ENCODE data around the gene IQCK.

- TF ChIP-seq, protein P1, sequence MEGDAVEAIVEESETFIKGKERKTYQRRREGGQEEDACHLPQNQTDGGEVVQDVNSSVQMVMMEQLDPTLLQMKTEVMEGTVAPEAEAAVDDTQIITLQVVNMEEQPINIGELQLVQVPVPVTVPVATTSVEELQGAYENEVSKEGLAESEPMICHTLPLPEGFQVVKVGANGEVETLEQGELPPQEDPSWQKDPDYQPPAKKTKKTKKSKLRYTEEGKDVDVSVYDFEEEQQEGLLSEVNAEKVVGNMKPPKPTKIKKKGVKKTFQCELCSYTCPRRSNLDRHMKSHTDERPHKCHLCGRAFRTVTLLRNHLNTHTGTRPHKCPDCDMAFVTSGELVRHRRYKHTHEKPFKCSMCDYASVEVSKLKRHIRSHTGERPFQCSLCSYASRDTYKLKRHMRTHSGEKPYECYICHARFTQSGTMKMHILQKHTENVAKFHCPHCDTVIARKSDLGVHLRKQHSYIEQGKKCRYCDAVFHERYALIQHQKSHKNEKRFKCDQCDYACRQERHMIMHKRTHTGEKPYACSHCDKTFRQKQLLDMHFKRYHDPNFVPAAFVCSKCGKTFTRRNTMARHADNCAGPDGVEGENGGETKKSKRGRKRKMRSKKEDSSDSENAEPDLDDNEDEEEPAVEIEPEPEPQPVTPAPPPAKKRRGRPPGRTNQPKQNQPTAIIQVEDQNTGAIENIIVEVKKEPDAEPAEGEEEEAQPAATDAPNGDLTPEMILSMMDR (IDR thresholded peaks at IDR 0.05), result no peak
- TF ChIP-seq POLR2AphosphoS5 (IDR thresholded peaks at IDR 0.05) (no peak), POLR2A (IDR thresholded peaks at IDR 0.05) (no peak), EP300 (IDR thresholded peaks at IDR 0.05) (no peak)
Measured at GRCh38 chr16:19883966-19884485, 166.0 kb downstream of the IQCK start.
